ENCODE results near the gene BCAS3.
A peak's percentile ranks its signal among the peaks of the same experiment; 100 is the strongest.

Gene BCAS3

DNA sequence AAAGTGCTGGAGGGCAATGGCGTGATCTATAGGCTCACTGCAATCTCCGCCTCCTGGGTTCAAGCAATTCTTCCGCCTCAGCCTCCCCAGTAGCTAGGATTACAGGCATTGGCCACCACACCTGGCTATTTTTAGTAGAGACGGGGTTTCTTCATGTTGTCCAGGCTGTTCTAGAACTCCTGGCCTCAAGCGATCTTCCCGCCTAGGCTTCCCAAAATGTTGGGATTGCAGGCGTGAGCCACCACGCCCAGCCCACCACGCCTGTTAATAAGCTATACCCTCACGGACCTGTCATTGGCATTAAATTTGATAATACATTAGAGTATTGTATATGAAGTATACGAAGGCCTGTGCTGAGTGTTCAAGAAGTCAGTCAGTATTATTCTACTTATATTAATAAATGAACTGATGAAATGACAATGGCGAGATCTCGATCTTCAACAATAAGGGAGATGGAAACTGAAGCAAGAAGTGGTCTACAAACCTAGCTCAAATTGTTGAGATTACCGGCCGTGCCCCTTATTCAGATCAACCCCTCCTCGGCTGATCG lies 818 bp upstream of the BCAS3 start:
- no peak for DNase-seq

- no peak for DNase-seq
Measured at GRCh38 chr17:60678118-60678444, 430 bp downstream of the BCAS3 start.

GRCh38 chr17:60679287-60679686 lies 1.6 kb downstream of the BCAS3 start:
- DNase-seq: no peak

GRCh38 chr17:60680754-60681153 lies 3.1 kb downstream of the BCAS3 start:
- no peak for DNase-seq

- DNase-seq: no peak
Measured at GRCh38 chr17:60685437-60685836, 7.8 kb downstream of the BCAS3 start.

GRCh38 chr17:60695960-60696359 lies 18.3 kb downstream of the BCAS3 start:
- no peak for DNase-seq

DNA sequence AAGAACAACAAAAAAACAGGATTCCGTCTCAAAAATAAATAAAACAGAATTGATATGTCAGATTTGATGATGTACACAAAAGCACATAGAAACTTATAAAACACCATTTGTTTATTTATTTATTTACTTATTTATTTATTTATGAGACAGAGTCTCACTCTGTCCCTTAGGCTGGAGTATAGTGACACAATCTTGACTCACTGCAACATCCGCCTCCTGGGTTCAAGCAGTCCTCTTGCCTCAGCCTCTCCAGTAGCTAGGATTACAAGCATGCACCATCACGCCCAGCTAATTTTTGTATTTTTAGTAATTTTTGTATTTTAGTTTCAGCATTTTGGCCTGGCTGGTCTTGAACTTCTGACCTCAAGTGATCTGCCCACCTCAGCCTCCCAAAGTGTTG lies 21.4 kb downstream of the BCAS3 start:
- no peak for DNase-seq

GRCh38 chr17:60704170-60704569 lies 26.5 kb downstream of the BCAS3 start:
- DNase-seq: no peak

GRCh38 chr17:60712675-60713074 lies 35.0 kb downstream of the BCAS3 start:
- DNase-seq: no peak

GRCh38 chr17:60713608-60714007 lies 36.0 kb downstream of the BCAS3 start:
- DNase-seq: no peak

DNA sequence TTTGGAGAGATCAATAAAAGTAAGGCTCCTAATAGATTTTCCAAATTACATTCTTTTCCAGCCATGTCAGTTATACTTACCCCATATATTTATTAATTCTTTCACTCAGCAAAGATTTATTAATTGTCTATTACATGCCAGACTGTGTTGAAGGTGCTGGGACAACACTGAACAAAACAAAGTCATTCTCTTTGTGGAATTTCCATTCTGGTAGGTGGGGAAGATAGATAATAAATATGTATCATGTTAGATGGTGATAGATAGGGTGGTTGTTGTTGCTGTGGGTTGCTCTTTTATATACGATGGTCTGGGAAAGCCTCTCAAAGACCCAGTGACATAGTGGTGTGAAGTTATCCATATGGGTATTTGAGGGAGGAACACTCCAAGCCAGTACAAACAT lies 39.1 kb downstream of the BCAS3 start:
- DNase-seq: no peak

DNA sequence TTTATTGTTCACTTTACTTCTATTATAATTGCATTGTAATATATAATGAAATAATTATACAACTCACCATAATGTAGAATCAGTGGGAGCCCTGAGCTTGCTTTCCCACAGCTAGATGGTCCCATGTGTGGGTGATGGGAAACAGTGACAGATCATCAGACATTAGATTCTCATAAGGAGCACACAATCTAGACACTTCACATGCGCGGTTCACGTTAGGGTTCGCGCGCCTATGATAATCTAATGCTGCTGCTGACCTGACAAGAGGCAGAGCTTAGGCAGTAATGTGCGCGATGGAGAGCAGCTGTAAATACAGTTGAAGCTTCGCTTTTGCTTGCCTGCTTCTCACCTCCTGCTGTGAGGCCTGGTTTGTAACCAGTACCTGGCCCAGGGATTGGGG lies 40.2 kb downstream of the BCAS3 start:
- DNase-seq: no peak

DNA sequence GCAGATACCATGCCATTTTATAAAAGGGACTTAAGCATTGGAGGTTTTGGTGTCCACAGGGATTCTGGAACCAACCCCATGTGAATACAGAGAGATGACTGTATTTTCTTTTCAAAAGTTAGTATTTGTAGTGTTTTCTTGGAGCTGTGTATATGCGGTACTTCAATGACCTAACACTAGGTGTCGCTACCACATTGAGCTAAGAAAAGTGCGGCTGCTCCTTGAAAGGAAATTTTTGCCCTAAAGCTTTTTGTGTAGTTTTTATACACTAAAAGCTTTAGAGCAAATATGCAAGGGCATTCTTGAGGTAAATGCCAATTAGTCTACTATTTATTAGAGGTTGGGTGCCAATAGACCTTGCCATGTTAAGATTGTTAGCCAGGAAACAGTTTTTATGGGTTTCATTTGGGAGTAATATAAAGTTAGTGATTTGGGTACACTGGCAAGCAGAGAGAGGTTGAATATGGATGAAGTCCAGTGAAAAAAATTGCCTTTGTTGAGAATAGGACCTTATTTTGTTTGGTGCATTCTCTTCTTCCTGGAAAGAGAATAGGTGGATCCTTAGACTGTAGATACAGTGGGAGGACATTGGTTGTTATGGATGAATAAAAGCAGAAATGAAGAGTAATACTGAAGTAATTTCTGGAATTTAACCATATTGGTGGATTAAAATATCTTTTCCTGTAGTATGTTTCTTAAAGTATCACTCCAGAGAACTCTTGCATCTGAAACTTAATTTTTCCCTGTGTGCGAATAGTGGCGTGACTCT lies 43.3 kb downstream of the BCAS3 start:
- peak; percentile 37 for DNase-seq

GRCh38 chr17:60724647-60725046 lies 47.0 kb downstream of the BCAS3 start:
- DNase-seq: no peak

DNA sequence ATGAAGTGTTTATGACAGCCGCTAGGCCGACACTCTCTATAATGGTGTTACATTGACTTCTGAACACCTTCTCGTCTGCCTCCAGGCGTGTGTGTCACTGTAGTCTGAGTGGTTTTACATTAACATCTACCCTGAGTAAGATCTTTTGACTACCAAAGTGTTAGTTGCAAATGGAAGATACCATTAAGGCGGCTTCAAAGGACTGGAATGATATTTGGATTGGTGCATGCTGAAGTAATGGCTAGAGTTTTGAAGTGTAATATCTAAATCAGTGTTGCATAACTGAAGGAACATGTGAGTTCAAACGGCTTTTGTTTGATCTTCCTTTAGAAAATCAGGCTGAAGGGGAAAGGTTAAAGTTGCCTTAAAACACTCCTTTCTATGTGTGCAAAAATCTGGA lies 52.2 kb downstream of the BCAS3 start:
- DNase-seq: no peak

DNA sequence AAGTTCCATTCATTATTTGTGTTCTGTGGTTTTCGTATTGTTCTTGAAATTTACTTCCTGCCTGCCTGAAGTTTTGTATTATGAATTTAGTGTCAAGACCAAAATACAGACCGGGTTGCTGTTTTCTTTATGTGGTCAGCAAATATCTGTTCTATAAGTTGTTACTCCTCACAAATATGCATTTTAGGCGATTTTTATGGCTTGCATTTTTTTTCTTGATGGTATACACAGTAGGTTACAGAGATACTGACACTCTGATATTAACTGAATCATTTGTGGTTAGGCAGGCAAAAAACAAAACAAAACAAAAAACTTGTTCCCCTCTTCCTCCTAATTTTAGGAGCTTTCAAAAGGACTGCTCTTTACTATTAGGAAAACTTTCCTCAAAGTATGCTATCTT lies 52.6 kb downstream of the BCAS3 start:
- no peak for DNase-seq

- DNase-seq: no peak
Measured at GRCh38 chr17:60738287-60738686, 60.6 kb downstream of the BCAS3 start.

- no peak for DNase-seq
Measured at GRCh38 chr17:60740584-60740983, 62.9 kb downstream of the BCAS3 start.

- no peak for DNase-seq
Measured at GRCh38 chr17:60741031-60741430, 63.4 kb downstream of the BCAS3 start.

GRCh38 chr17:60743282-60743681 lies 65.6 kb downstream of the BCAS3 start:
- DNase-seq: no peak

GRCh38 chr17:60743799-60744198 lies 66.1 kb downstream of the BCAS3 start:
- no peak for DNase-seq

DNA sequence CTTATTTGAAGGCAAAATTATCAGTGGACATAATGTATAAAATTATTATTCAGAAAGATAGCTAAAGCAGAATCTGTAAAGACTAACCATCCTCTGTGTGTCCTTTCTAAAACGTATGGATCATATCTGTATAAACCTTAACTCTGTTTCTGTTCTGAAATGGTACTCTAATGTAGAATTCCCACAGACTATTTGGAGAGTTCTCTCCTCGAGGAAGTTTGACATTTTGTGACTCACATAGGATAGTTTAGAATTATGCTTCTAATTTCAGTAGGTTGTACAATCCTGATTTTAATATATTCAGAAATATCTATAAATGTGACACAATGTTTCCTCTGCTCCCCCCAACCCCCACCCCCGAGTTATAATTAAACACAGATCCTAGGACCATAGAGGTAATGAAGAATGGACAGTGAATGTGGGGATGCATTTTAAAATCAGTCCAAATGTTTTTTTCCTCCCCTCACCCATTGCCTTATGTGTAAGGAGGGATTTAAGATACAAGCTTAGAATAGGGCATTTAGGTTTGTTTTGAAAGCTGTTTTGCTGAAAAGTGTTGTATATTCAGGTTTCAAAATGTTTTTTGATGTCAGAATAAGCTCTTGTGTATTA lies 66.8 kb downstream of the BCAS3 start:
- DNase-seq: no peak

- no peak for DNase-seq
Measured at GRCh38 chr17:60745544-60745943, 67.9 kb downstream of the BCAS3 start.

DNA sequence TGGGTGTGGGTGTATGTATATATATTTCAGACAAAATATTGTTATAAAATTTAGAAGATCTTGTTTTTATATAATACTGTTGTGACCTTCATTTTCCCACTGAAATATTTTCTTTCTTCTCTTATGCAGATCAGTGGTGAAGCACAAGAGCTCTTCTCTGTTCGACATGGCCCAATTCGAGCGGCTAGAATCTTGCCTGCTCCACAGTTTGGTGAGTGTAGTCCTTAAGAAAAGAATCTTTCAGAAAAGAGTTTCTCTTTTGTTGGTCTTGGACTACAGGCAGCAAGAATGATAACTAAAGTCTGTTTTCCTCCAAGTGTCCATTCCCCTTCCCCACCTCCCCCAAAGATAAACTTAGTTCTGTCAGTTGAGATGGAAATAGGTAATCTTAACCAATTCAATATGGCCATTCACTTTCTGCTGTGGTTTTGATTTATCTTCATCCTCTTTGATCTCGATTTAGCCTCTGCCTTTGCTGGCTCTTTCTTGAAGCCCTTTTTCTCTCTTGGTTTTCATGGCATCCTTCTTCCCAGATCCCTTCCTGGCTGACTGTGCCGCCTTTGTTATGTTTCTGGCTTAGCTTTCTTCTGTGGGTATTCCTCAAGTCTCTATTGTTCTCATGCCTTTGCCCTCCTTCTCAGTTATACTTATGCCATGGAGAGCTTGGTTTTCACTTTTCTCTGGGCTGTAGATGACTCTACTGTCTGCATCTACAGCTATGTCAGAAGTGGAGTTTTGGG lies 69.6 kb downstream of the BCAS3 start:
- DNase-seq: no peak
